Upper lobe of right lung (tissue), 1 donor: ENCODE measurements around the gene HLA-C. TPM values are rescaled to one million over a fixed set of nuclear protein-coding genes. Genes with fewer than 3 reads are reported as not detected.
"Not testable (repeated sequence)": the region's sequence is repeated elsewhere in the genome, so short reads cannot be mapped to it uniquely, and the experiment has no call there.

Experiments
- ATAC-seq: fragments of 200-7000 bp; cut with Tn5 transposase; one replicate; pipeline ENCODE4 v1.9.1; 2020; ENCODE audit warnings: mild to moderate bottlenecking, moderate library complexity
- DNase-seq: peaks from one replicate; pipeline ENCODE4 v3.0.0-alpha.2; 2020
- H3K27ac ChIP-seq: fragments of 200-600 bp; one replicate; pipeline ENCODE4 v1.8.0; 2022
- H3K27me3 ChIP-seq: fragments of 200-600 bp; one replicate; pipeline ENCODE4 v1.8.0; 2022; ENCODE audit warnings: mild to moderate bottlenecking
- H3K36me3 ChIP-seq: fragments of 200-600 bp; one replicate; pipeline ENCODE4 v1.8.0; 2022
- H3K4me1 ChIP-seq: fragments of 200-600 bp; one replicate; pipeline ENCODE4 v1.8.0; 2022
- H3K4me3 ChIP-seq: fragments of 200-600 bp; one replicate; pipeline ENCODE4 v1.8.0; 2022; ENCODE audit warnings: mild to moderate bottlenecking
- H3K9me3 ChIP-seq: fragments of 200-600 bp; one replicate; pipeline ENCODE4 v1.8.0; 2022
- CTCF ChIP-seq: fragments of 200-600 bp; IDR thresholded peaks from one replicate; pipeline ENCODE4 v1.8.0; 2022; ENCODE audit warnings: antibody characterized with exemption
- intact Hi-C: fragments of 100-400 bp; cut with DNase I; formaldehyde crosslinking; loops from one replicate; pipeline ENCODE4 v1.11.0; 2022
- total RNA-seq: library from RNA; stranded (reverse); fragmentation: NEBNext Ultra II Directional; extraction: Animal tissue kit (Norgen Biotek cat#: 25700); gene quantifications from one replicate; pipeline ENCODE4 v1.2.1, GENCODE V29; 2021
- donor health status: DM: no; HTN: yes; CAD: no; lungs with severe emphysema.

Gene HLA-C
- total RNA-seq, 1 donor from 2014 or later = 1,073 TPM

GRCh38 chr6:31265926-31266325 lies 6.0 kb downstream of the HLA-C start:
- H3K4me3 ChIP-seq = no peak overlapping the region
- intact Hi-C loops = no loop called here
- no peaks in the 10 kb centered on the region for H3K27me3 ChIP-seq
- H3K4me1 ChIP-seq = no peaks in the 10 kb centered on the region
- DNase-seq (no peak), ATAC-seq (no peak)
- TF ChIP-seq CTCF = no peak
- peaks cover 9% of the 10 kb centered on the region for H3K36me3 ChIP-seq
- no peaks in the 10 kb centered on the region for H3K9me3 ChIP-seq
- no peak overlapping the region for H3K27ac ChIP-seq

GRCh38 chr6:31263346-31263933 lies 8.5 kb downstream of the HLA-C start:
- H3K4me3 ChIP-seq, intact Hi-C loops, H3K4me1 ChIP-seq, DNase-seq, H3K36me3 ChIP-seq, H3K9me3 ChIP-seq, ATAC-seq, H3K27me3 ChIP-seq, H3K27ac ChIP-seq: not testable (repeated sequence)

- H3K27me3 ChIP-seq, H3K4me3 ChIP-seq, DNase-seq, H3K36me3 ChIP-seq, H3K9me3 ChIP-seq, H3K27ac ChIP-seq, ATAC-seq, H3K4me1 ChIP-seq, intact Hi-C loops: not testable (repeated sequence)
Measured at GRCh38 chr6:31259995-31260394, 11.9 kb downstream of the HLA-C start.

- Histone ChIP-seq H3K27me3 (no peaks in the 10 kb centered on the region), H3K27ac (no peak overlapping the region), H3K9me3 (no peaks in the 10 kb centered on the region), H3K4me3 (no peak overlapping the region), H3K36me3 (no peaks in the 10 kb centered on the region), H3K4me1 (no peaks in the 10 kb centered on the region)
- DNase-seq = no peak
- intact Hi-C loops = no loop called here
- TF ChIP-seq CTCF = no peak
- ATAC-seq = no peak
Measured at GRCh38 chr6:31252625-31253024, 19.3 kb downstream of the HLA-C start.

- H3K4me3 ChIP-seq = no peak overlapping the region
- ATAC-seq = no peak
- H3K27ac ChIP-seq = no peak overlapping the region
- DNase-seq = no peak
- H3K4me1 ChIP-seq = no peaks in the 10 kb centered on the region
- H3K36me3 ChIP-seq = no peaks in the 10 kb centered on the region
- intact Hi-C loops = no loop called here
- no peaks in the 10 kb centered on the region for H3K27me3 ChIP-seq
- TF ChIP-seq CTCF = no peak
- no peaks in the 10 kb centered on the region for H3K9me3 ChIP-seq
Measured at GRCh38 chr6:31251261-31251660, 20.6 kb downstream of the HLA-C start.

GRCh38 chr6:31249184-31249583 lies 22.7 kb downstream of the HLA-C start:
- H3K4me3 ChIP-seq = no peak overlapping the region
- ATAC-seq = no peak
- H3K27me3 ChIP-seq = no peaks in the 10 kb centered on the region
- no peaks in the 10 kb centered on the region for H3K36me3 ChIP-seq
- intact Hi-C loops = no loop called here
- H3K4me1 ChIP-seq = no peaks in the 10 kb centered on the region
- no peaks in the 10 kb centered on the region for H3K9me3 ChIP-seq
- no peak overlapping the region for H3K27ac ChIP-seq
- no peak for TF ChIP-seq CTCF
- no peak for DNase-seq

GRCh38 chr6:31247813-31248212 lies 24.1 kb downstream of the HLA-C start:
- H3K27me3 ChIP-seq = no peaks in the 10 kb centered on the region
- H3K27ac ChIP-seq = no peak overlapping the region
- no peak for TF ChIP-seq CTCF
- DNase-seq (no peak), ATAC-seq (no peak)
- no peaks in the 10 kb centered on the region for H3K4me1 ChIP-seq
- intact Hi-C loops = no loop called here
- no peak overlapping the region for H3K4me3 ChIP-seq
- no peaks in the 10 kb centered on the region for H3K36me3 ChIP-seq
- no peaks in the 10 kb centered on the region for H3K9me3 ChIP-seq
